Measurements from ENCODE around the gene ZBTB40. TPM values are rescaled to one million over a fixed set of nuclear protein-coding genes. Genes with fewer than 3 reads are reported as not detected.

The ZBTB40 gene
- total RNA-seq, 1 donor from 2014 or later: 15.0 TPM

Other genes with a start within 250 kb of the ZBTB40 start
- gene EPHA8, start 111.6 kb downstream of the ZBTB40 start, total RNA-seq: not detected in 2 replicates
- not detected in 2 replicates for gene C1QA, start 184.8 kb downstream of the ZBTB40 start, total RNA-seq
- gene C1QC, start 191.8 kb downstream of the ZBTB40 start, total RNA-seq: not detected in 2 replicates
- gene C1QB, start 201.4 kb downstream of the ZBTB40 start, total RNA-seq: not detected in 2 replicates